ENCODE data around the gene PRL.

DNA sequence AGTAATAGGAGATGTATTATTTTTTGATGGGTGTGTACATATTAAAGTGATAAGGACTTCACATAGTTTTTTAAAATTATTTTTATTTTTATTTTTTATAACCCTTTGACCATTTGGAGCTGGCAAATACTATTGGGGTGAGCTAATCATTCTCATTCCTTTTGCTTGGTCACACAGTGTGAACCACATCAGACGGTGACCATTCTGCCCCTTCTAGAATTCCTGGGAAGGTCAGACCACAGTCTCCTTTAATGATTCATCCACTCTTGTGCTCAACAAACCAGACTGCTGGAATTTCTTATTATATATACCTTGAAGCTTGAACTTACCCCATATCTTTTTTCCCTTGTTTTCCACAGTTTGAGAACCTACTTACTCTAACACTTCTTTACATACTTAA is 23.9 kb upstream of the PRL start:
- TF ChIP-seq ZNF114 (tag by site-specific recombination; IDR thresholded peaks at IDR 0.05): no peak
- TF ChIP-seq REPIN1 (tag by site-specific recombination; IDR thresholded peaks at IDR 0.05; ENCODE audit: low read depth): no peak
- TF ChIP-seq KLF10 (tag by site-specific recombination; IDR thresholded peaks at IDR 0.05): no peak
- TF ChIP-seq MZF1 (tag by site-specific recombination; IDR thresholded peaks at IDR 0.05; ENCODE audit: borderline replicate concordance): no peak
- TF ChIP-seq, protein P1, sequence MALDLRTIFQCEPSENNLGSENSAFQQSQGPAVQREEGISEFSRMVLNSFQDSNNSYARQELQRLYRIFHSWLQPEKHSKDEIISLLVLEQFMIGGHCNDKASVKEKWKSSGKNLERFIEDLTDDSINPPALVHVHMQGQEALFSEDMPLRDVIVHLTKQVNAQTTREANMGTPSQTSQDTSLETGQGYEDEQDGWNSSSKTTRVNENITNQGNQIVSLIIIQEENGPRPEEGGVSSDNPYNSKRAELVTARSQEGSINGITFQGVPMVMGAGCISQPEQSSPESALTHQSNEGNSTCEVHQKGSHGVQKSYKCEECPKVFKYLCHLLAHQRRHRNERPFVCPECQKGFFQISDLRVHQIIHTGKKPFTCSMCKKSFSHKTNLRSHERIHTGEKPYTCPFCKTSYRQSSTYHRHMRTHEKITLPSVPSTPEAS (tag by site-specific recombination; IDR thresholded peaks at IDR 0.05): no peak
- TF ChIP-seq, protein P2, sequence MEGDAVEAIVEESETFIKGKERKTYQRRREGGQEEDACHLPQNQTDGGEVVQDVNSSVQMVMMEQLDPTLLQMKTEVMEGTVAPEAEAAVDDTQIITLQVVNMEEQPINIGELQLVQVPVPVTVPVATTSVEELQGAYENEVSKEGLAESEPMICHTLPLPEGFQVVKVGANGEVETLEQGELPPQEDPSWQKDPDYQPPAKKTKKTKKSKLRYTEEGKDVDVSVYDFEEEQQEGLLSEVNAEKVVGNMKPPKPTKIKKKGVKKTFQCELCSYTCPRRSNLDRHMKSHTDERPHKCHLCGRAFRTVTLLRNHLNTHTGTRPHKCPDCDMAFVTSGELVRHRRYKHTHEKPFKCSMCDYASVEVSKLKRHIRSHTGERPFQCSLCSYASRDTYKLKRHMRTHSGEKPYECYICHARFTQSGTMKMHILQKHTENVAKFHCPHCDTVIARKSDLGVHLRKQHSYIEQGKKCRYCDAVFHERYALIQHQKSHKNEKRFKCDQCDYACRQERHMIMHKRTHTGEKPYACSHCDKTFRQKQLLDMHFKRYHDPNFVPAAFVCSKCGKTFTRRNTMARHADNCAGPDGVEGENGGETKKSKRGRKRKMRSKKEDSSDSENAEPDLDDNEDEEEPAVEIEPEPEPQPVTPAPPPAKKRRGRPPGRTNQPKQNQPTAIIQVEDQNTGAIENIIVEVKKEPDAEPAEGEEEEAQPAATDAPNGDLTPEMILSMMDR (tag by site-specific recombination; IDR thresholded peaks at IDR 0.05): no peak
- no peak for TF ChIP-seq ZBTB1 (tag by site-specific recombination; IDR thresholded peaks at IDR 0.05)
- no peak for TF ChIP-seq ZNF140 (tag by site-specific recombination; IDR thresholded peaks at IDR 0.05)
- TF ChIP-seq KLF16 (tag by site-specific recombination; IDR thresholded peaks at IDR 0.05): no peak
- TF ChIP-seq, protein P3, sequence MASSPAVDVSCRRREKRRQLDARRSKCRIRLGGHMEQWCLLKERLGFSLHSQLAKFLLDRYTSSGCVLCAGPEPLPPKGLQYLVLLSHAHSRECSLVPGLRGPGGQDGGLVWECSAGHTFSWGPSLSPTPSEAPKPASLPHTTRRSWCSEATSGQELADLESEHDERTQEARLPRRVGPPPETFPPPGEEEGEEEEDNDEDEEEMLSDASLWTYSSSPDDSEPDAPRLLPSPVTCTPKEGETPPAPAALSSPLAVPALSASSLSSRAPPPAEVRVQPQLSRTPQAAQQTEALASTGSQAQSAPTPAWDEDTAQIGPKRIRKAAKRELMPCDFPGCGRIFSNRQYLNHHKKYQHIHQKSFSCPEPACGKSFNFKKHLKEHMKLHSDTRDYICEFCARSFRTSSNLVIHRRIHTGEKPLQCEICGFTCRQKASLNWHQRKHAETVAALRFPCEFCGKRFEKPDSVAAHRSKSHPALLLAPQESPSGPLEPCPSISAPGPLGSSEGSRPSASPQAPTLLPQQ (tag by site-specific recombination; IDR thresholded peaks at IDR 0.05): no peak

Measured in HEK293 (cell line).